GM12801 (cell line): ENCODE data around the gene SMIM27.

ENCODE experiments used
- CTCF ChIP-seq: IDR thresholded peaks from one replicate; pipeline ENCODE4 v1.5.1; 2011; ENCODE audit warnings: control low read depth; ENCODE audit not compliant: insufficient read length; ENCODE audit errors: extremely low read depth

SMIM27 gene

GRCh38 chr9:32524892-32525708, 27.0 kb upstream of the SMIM27 start:
- TF ChIP-seq CTCF = no peak

- TF ChIP-seq CTCF = no peak
These were observed 26.5 kb upstream of the SMIM27 start for GRCh38 chr9:32525709-32526030.

GRCh38 chr9:32526041-32526706, 26.0 kb upstream of the SMIM27 start, which contains the start of gene RIGI:
Gene RIGI, minus strand, starts transcription at chr9:32526196. Its CDS starts 30 bp downstream, at chr9:32526166.
- no peak for TF ChIP-seq CTCF

GRCh38 chr9:32526707-32527048, 25.4 kb upstream of the SMIM27 start:
- TF ChIP-seq CTCF = no peak

- TF ChIP-seq CTCF = no peak
These were observed 18.8 kb upstream of the SMIM27 start for GRCh38 chr9:32533336-32533735.

GRCh38 chr9:32533816-32534215, 18.3 kb upstream of the SMIM27 start:
- TF ChIP-seq CTCF = no peak

GRCh38 chr9:32543047-32543446, 9.1 kb upstream of the SMIM27 start:
- TF ChIP-seq CTCF = no peak
